ENCODE results near the gene AMY2A. TPM values are rescaled to one million over a fixed set of nuclear protein-coding genes. Genes with fewer than 3 reads are reported as not detected.
"Not testable (repeated sequence)": the region's sequence is repeated elsewhere in the genome, so short reads cannot be mapped to it uniquely, and the experiment has no call there.

AMY2A gene
- total RNA-seq (2012; rRNA removed) (not detected in 2 replicates), polyA plus RNA-seq (2012; rRNA removed) (not detected in 2 replicates), Bru-seq, nascent RNA (not detected), BruChase-seq, experiment 1, labeled RNA remaining after a 6-hour chase (not detected), BruChase-seq, experiment 2, labeled RNA remaining after a 2-hour chase (not detected)
- not detected in 2 replicates for polyA plus RNA-seq (2012; cell fraction: cytosol; rRNA removed)
- polyA plus RNA-seq (2012; cell fraction: nucleus; rRNA removed; ENCODE audit: low replicate concordance): not detected in 2 replicates
- long read RNA-seq: 0 reads

DNA sequence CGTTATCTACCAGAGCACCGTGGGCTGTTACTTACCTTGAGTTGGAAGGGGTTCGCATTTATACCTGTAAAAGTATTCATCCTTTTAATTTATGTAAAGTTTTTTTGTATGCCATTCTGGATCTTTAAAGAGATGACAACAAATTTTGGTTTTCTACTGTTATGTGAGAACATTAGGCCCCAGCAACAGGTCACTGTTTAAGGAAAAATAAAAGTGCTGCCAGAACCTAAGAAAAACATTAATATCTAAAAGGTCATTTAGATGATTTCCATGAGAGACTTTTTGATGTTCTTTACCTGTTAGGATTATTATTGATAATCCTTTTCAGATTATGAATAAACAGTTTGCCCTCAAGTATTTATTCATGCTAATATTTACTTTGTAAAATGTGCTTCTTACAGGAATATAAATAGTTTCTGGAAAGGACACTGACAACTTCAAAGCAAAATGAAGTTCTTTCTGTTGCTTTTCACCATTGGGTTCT is at the start of gene AMY2A:
AMY2A (plus strand) TSS at position 434 of the 484 bp plus-strand sequence; CDS start at position 448, 14 bp downstream.
- H4K91ac ChIP-seq (ENCODE audit: insufficient read depth, low read depth, low read length); in situ Hi-C loops (cut with MboI; ENCODE audit: low sequenced_read_pairs); dilution Hi-C loops (cut with HindIII; ENCODE audit: low sequenced_read_pairs, unreplicated experiment); H3K9ac ChIP-seq (ENCODE audit: low read depth, low read length); H3K4me2 ChIP-seq (ENCODE audit: low read depth, low read length); H2AK5ac ChIP-seq (ENCODE audit: low read depth, low read length); H3K4me3 ChIP-seq (ENCODE audit: insufficient read depth, low read depth, low read length); BruUV-seq (replicated peaks); H3K9me3 ChIP-seq (ENCODE audit: control insufficient read depth, insufficient read depth, low read length); H3K14ac ChIP-seq (replicated peaks; ENCODE audit: low read depth, low read length); H3K36me3 ChIP-seq (ENCODE audit: control insufficient read depth, insufficient read depth, low read length); H3K9me1 ChIP-seq (ENCODE audit: insufficient read depth, low read length); H3K79me1 ChIP-seq (ENCODE audit: low read depth in 1 of 2, low read length in 2 of 2); H4K20me1 ChIP-seq (ENCODE audit: insufficient read depth, low read length); DNase-seq; H3K27me3 ChIP-seq (ENCODE audit: control insufficient read depth, insufficient read depth, low read length); H4K8ac ChIP-seq (ENCODE audit: low read depth in 2 of 2, low read length in 2 of 2); H2BK20ac ChIP-seq (ENCODE audit: low read depth, low read length); H4K5ac ChIP-seq (ENCODE audit: low read depth, low read length); H2AK9ac ChIP-seq (replicated peaks; ENCODE audit: low read depth, low read length, poor library complexity); H3K18ac ChIP-seq (ENCODE audit: low read depth, low read length); H2BK15ac ChIP-seq (ENCODE audit: low read depth, low read length); intact Hi-C loops (cut with micrococcal nuclease); H3K27ac ChIP-seq (ENCODE audit: insufficient read depth, low read length); H2BK120ac ChIP-seq (ENCODE audit: low read depth, low read length); H3K23ac ChIP-seq (ENCODE audit: low read depth, low read length); H3K4me1 ChIP-seq (ENCODE audit: control insufficient read depth, insufficient read depth, low read length); ATAC-seq (ENCODE audit: low read depth); POLR2A ChIA-PET (ENCODE audit: unreplicated experiment); H2BK5ac ChIP-seq (ENCODE audit: low read depth, low read length, poor library complexity, severe bottlenecking); H3K4ac ChIP-seq (ENCODE audit: low read depth, low read length); H3K56ac ChIP-seq (ENCODE audit: extremely low read depth, insufficient read depth, low read length); H2AFZ ChIP-seq (replicated peaks; ENCODE audit: low read length, poor library complexity); CTCF ChIA-PET: not testable (repeated sequence)
- WGBS, 2 experiments (ENCODE audit: extremely low coverage in 2 of 2, insufficient read length in 1 of 2): no CpG with 5 or more reads among the region's 3 CpGs
